Activated CD4-positive, alpha-beta T cell treated with anti-CD3 and anti-CD28 coated beads for 1 hour (primary cell): ENCODE data around the gene IGLL1.
"Not testable (repeated sequence)": the region's sequence is repeated elsewhere in the genome, so short reads cannot be mapped to it uniquely, and the experiment has no call there.

ENCODE experiments used
- DNase-seq: peaks from one replicate; pipeline ENCODE4 v3.0.0-alpha.2; 2020

IGLL1 gene

GRCh38 chr22:23539135-23539838 is 40.8 kb downstream of the IGLL1 start:
- peak; percentile 63 for DNase-seq

GRCh38 chr22:23538696-23539030 is 41.4 kb downstream of the IGLL1 start:
- not testable (repeated sequence) for DNase-seq

GRCh38 chr22:23537830-23538695 is 42.0 kb downstream of the IGLL1 start:
- not testable (repeated sequence) for DNase-seq

GRCh38 chr22:23537416-23537815 is 42.7 kb downstream of the IGLL1 start:
- no peak for DNase-seq

GRCh38 chr22:23536821-23537345 is 43.2 kb downstream of the IGLL1 start:
- no peak for DNase-seq

GRCh38 chr22:23535790-23536661 is 44.1 kb downstream of the IGLL1 start:
- not testable (repeated sequence) for DNase-seq

- DNase-seq, result no peak
Measured at GRCh38 chr22:23534851-23535717, 45.0 kb downstream of the IGLL1 start.

GRCh38 chr22:23534201-23534850 is 45.8 kb downstream of the IGLL1 start:
- no peak for DNase-seq

GRCh38 chr22:23533771-23534191 is 46.3 kb downstream of the IGLL1 start:
- DNase-seq, result no peak

GRCh38 chr22:23533328-23533762 is 46.7 kb downstream of the IGLL1 start:
- no peak for DNase-seq

GRCh38 chr22:23532731-23533130 is 47.4 kb downstream of the IGLL1 start:
- no peak for DNase-seq

GRCh38 chr22:23531966-23532705 is 48.0 kb downstream of the IGLL1 start:
- no peak for DNase-seq

GRCh38 chr22:23531283-23531956 is 48.7 kb downstream of the IGLL1 start:
- no peak for DNase-seq

GRCh38 chr22:23530766-23531282 is 49.3 kb downstream of the IGLL1 start:
- no peak for DNase-seq

GRCh38 chr22:23530106-23530505 is 50.0 kb downstream of the IGLL1 start:
- DNase-seq, result no peak

GRCh38 chr22:23529166-23530103 is 50.7 kb downstream of the IGLL1 start:
- DNase-seq, result no peak

GRCh38 chr22:23527971-23528740 is 51.9 kb downstream of the IGLL1 start:
- DNase-seq, result no peak
